Lower leg skin (tissue), 3 donors: ENCODE measurements around the gene CSNK1D.

Source experiments
- CTCF ChIP-seq, 3 donors: fragments of 450-650 bp; IDR thresholded peaks; one replicate each; pipeline ENCODE4 v1.5.1; 2016; ENCODE audit warnings: antibody characterized with exemption in 3 of 3, mild to moderate bottlenecking in 3 of 3, moderate library complexity in 2 of 3
- POLR2A ChIP-seq, 2 donors: fragments of 450-650 bp; IDR thresholded peaks; one replicate each; pipeline ENCODE4 v1.6.1; 2016 to 2017; ENCODE audit warnings: antibody characterized with exemption in 2 of 2, mild to moderate bottlenecking in 1 of 2, moderate library complexity in 1 of 2

GRCh38 chr17:82217530-82218204, 55.8 kb downstream of the CSNK1D start:
- TF ChIP-seq CTCF (IDR thresholded peaks at IDR 0.05) = no peak
- no peak for TF ChIP-seq POLR2A (IDR thresholded peaks at IDR 0.05)
